D721Med (cell line): ENCODE measurements around the gene ARID3B.
"Not testable (repeated sequence)": the region's sequence is repeated elsewhere in the genome, so short reads cannot be mapped to it uniquely, and the experiment has no call there.

Source experiments
- DNase-seq: peaks from one replicate; pipeline ENCODE4 v3.0.0; 2011; ENCODE audit warnings: low spot score; ENCODE audit not compliant: insufficient read length
- FAIRE-seq: peaks from 2 replicates; lab custom pipeline; 2011; peaks lifted over from hg19 to GRCh38; lab: Jason Lieb, UNC
- CTCF ChIP-seq: IDR thresholded peaks from 2 replicates; pipeline ENCODE4 v1.5.1; 2012; ENCODE audit warnings: mild to moderate bottlenecking, control low read depth; ENCODE audit not compliant: insufficient read depth; ENCODE audit errors: missing control alignments

The ARID3B gene

GRCh38 chr15:74628199-74628598 lies 87.2 kb downstream of the ARID3B start:
- no peak for DNase-seq
- TF ChIP-seq CTCF: no peak
- FAIRE-seq: no peak

- DNase-seq (no peak), FAIRE-seq (no peak)
Observed at GRCh38 chr15:74628949-74629348, 87.9 kb downstream of the ARID3B start.

GRCh38 chr15:74629696-74630095 lies 88.7 kb downstream of the ARID3B start:
- not testable (repeated sequence) for FAIRE-seq, DNase-seq

More at GRCh38 chr15:74628949-74629348, 87.9 kb downstream of the ARID3B start:
- TF ChIP-seq CTCF: no peak

- no peak for TF ChIP-seq CTCF
- no peak for DNase-seq
- no peak for FAIRE-seq
Observed at GRCh38 chr15:74630284-74631086, 89.5 kb downstream of the ARID3B start.

GRCh38 chr15:74631087-74631385 lies 90.0 kb downstream of the ARID3B start:
- FAIRE-seq (no peak), DNase-seq (no peak)
- no peak for TF ChIP-seq CTCF

GRCh38 chr15:74631408-74631807 lies 90.4 kb downstream of the ARID3B start:
- FAIRE-seq (no peak), DNase-seq (no peak)
- no peak for TF ChIP-seq CTCF

- TF ChIP-seq CTCF: peak; percentile 77
- no peak for FAIRE-seq
- DNase-seq: peak; percentile 86
Observed at GRCh38 chr15:74631935-74632560, 91.0 kb downstream of the ARID3B start.
